IPS DF 6.9 (cell line): ENCODE measurements around the gene CXorf58.

Experiments
- DNase-seq: peaks from one replicate; pipeline ENCODE4 v3.0.0-alpha.2; 2013; ENCODE audit warnings: low read depth, low spot score
- H3K27ac ChIP-seq: one replicate; pipeline ENCODE4 v1.5.1; 2013; ENCODE audit warnings: low read length, control low read depth
- H3K27me3 ChIP-seq: 2 replicates; pipeline ENCODE4 v1.6.1; 2013; ENCODE audit warnings: mild to moderate bottlenecking, low read length; ENCODE audit not compliant: control insufficient read depth, insufficient read depth
- H3K36me3 ChIP-seq: 2 replicates; pipeline ENCODE4 v1.6.1; 2013; ENCODE audit warnings: low read length; ENCODE audit not compliant: control insufficient read depth, insufficient read depth
- H3K4me1 ChIP-seq: 2 replicates; pipeline ENCODE4 v1.6.1; 2013; ENCODE audit warnings: low read length; ENCODE audit not compliant: control insufficient read depth, insufficient read depth
- H3K4me3 ChIP-seq: 2 replicates; pipeline ENCODE4 v1.5.1; 2013; ENCODE audit warnings: mild to moderate bottlenecking, low read length
- H3K9me3 ChIP-seq: 2 replicates; pipeline ENCODE4 v1.6.1; 2013; ENCODE audit warnings: low read length, inconsistent platforms; ENCODE audit not compliant: control insufficient read depth, insufficient read depth
- WGBS: extraction: QIAGEN DNeasy Blood & Tissue Kit; methylation state at CpG from one replicate; pipeline ENCODE4 v1.1.7; 2013; ENCODE audit warnings: mixed read lengths, missing lambda C conversion rate; ENCODE audit not compliant: insufficient read length, insufficient coverage; 5-methylcytosine and 5-hydroxymethylcytosine counted together

CXorf58 gene

DNA sequence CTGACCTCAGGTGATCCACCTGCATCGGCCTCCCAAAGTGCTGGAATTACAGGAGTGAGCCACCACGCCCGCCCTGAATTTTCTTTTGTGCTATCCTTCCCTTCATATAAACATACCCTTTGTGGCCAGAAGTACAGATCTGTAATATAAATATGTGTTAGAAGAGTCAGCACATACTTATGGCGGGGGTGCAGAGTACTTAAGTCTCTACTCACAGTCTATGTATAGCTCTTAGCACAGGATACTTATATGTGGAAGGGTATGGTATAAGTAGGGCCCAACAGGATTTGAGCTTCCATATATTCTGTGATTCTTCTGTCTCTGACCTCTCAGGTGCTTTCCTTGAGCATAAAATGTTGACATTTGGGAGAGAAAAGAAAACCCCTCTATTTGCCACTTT lies 18.2 kb downstream of the CXorf58 start:
- H3K27ac ChIP-seq, result no peak overlapping the region

DNA sequence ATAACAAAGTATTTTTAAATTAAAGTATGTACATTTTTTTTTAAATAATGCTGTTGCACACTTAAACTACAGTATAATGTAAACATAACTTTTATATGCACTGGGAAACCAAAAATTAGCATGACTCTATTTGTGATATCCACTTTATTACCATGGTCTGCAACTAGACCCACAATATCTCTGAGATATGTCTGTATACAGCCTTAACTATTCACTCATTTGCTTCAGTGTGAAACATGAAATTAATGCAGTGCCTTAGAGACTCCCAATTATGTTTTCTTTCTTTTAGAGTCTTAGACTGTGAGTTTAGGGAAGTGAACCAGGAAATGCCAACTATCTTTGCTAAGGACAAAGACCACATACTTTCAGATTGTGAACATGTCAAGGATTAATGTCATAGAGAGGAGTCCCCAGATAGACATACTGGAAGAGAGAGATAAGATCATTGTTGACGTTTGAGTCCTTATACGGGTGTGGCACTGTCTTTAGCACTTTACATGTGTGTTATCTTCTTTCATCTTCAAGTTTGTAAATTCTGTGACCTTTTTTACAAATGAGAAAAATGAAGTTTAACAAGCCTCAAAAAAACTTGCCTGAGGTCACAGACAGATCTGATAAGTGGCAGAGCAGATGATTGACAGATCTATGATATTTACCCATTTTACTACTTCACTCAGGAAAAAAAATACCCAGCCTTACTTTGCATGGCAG lies 23.2 kb downstream of the CXorf58 start:
- Histone ChIP-seq H3K4me3 (no peak overlapping the region), H3K27ac (no peak overlapping the region), H3K27me3 (no peaks in the 10 kb centered on the region), H3K9me3 (no peaks in the 10 kb centered on the region), H3K36me3 (no peaks in the 10 kb centered on the region), H3K4me1 (no peaks in the 10 kb centered on the region)
- no peak for DNase-seq
- WGBS, result no CpG with 5 or more reads among the region's 2 CpGs

More for the DNA sequence above, 18.2 kb downstream of the CXorf58 start:
- WGBS, result no CpG with 5 or more reads among the region's 4 CpGs
- Histone ChIP-seq H3K27me3 (no peaks in the 10 kb centered on the region), H3K4me1 (no peaks in the 10 kb centered on the region), H3K4me3 (no peak overlapping the region), H3K9me3 (no peaks in the 10 kb centered on the region), H3K36me3 (no peaks in the 10 kb centered on the region)
- no peak for DNase-seq

DNA sequence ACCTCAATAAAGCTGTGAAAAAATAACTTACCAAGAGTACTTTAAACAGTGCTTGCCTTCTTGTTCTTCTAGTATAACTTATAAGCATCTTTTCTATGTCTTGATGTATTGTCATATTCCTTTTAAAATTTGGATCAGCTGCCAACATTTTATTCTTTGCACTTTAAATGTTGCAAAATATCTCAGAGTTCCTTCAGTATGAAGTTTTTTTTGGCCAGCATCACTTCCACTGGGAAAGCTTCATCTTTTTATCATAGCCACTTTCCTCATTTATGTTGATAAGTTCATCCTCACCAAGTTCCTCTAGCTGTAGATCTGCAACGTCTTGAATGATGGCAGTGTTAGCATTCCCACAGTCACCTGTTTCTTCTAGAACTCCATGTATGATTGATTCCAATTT lies 24.2 kb downstream of the CXorf58 start:
- Histone ChIP-seq H3K4me3 (no peak overlapping the region), H3K4me1 (no peaks in the 10 kb centered on the region), H3K27ac (no peak overlapping the region), H3K36me3 (no peaks in the 10 kb centered on the region), H3K27me3 (no peaks in the 10 kb centered on the region), H3K9me3 (no peaks in the 10 kb centered on the region)
- no peak for DNase-seq
- WGBS, result no CpG with 5 or more reads among the region's 1 CpG

DNA sequence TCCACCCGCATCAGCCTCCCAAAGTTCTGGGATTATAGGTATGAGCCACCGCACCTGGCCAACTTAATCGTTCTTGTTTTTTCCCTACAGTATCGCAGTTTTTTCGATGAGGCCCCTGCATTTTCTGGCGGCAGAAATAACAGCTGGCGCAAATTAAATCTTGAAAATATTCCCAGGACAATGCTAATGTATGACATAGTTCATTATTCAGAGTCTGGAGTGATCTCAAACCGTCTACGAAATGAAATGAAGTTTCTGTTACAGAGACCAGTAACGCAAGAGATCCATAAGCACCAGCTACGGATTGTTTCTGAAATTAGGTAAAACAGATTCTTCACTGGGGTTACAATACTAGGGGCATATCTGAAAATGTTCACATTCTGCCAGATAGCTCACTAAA lies 27.3 kb downstream of the CXorf58 start:
- no peak for DNase-seq
- Histone ChIP-seq H3K9me3 (no peaks in the 10 kb centered on the region), H3K36me3 (no peaks in the 10 kb centered on the region), H3K27ac (no peak overlapping the region), H3K4me1 (no peaks in the 10 kb centered on the region), H3K27me3 (no peaks in the 10 kb centered on the region), H3K4me3 (no peak overlapping the region)
- WGBS, result no CpG with 5 or more reads among the region's 11 CpGs

DNA sequence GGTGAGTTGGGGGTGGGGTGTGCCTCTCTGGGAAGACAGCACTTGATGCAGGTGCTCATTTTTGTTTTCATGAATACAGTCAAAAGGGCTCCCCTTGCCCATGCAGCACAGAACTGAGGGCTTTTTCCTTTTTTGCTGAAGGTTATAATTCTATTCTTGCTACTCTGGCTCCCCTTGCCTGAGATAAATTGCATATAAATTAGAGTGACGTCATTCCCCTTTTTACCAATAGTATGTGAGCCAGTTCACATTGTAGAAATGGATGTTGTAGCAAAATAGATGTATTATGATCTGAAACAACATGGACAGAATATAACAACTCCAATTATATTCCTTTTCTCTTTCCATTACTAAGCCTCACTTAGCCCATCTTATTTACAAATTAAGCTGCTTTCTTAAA lies 28.4 kb downstream of the CXorf58 start:
- no peaks in the 10 kb centered on the region for H3K27me3 ChIP-seq
- H3K4me3 ChIP-seq, result no peak overlapping the region
- WGBS, result no CpG with 5 or more reads among the region's 1 CpG
- no peaks in the 10 kb centered on the region for H3K9me3 ChIP-seq
- DNase-seq, result no peak
- H3K4me1 ChIP-seq, result no peaks in the 10 kb centered on the region
- H3K36me3 ChIP-seq, result no peaks in the 10 kb centered on the region
- no peak overlapping the region for H3K27ac ChIP-seq

DNA sequence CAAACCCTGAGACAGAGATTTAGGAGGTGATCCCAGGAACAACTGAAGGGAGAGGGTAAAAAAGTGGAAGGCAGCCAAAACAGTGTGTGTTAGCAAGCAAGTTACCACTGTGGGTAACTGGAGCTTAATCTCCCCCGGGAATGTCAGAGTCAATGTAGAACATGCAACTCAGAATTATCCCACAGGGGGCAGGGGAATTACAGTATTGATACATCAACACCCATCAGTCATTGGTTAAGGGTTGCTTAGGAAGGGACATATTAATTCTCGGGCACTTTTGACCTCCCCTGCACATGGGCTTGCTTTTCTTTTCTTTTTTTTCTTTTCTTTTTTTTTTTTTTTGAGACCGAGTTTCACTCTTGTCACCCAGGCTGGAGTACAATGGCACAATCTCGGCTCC lies 29.3 kb downstream of the CXorf58 start:
- no peak for DNase-seq
- Histone ChIP-seq H3K4me1 (no peaks in the 10 kb centered on the region), H3K27ac (no peak overlapping the region), H3K9me3 (no peaks in the 10 kb centered on the region), H3K4me3 (no peak overlapping the region), H3K36me3 (no peaks in the 10 kb centered on the region), H3K27me3 (no peaks in the 10 kb centered on the region)
- WGBS, result no CpG with 5 or more reads among the region's 4 CpGs

DNA sequence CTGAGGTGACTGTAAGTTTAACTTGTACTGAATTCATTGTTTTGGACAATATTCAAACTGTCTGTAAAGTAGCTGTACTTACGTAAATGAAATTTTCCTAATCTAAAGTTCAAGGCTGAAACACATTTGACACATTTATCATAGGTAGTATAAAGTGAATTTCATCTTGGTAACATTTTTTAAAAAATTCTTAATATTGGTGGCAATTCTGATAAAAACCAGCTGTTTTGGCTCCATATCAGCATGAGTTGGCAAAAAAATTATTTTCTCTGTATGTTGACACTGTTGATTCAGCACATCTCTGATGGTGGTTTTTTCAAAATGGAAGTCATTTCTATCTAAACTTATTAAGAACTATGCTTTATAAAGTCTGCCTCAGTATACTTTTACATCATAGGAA lies 30.9 kb downstream of the CXorf58 start:
- Histone ChIP-seq H3K27me3 (no peaks in the 10 kb centered on the region), H3K4me3 (no peak overlapping the region), H3K36me3 (no peaks in the 10 kb centered on the region), H3K9me3 (no peaks in the 10 kb centered on the region), H3K4me1 (no peaks in the 10 kb centered on the region), H3K27ac (no peak overlapping the region)
- no CpG with 5 or more reads among the region's 1 CpG for WGBS
- DNase-seq, result no peak

DNA sequence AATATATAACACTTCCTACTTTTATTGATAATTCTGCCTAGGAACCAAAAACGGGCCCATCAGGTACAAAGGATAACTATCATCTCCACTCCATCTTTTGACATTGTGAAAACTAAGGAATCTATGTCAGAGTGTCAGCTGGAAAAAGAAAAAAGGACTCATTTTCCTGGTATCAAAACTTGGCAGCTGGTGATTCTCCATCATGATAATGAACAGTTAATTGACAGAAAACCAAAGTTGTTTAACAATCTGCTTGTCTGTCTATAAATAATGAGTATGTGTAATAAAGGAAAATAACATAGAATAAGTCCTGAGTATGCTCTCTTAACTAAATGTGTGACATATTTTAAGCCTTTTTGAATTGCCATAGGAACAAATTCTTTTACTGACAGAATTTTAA lies 31.4 kb downstream of the CXorf58 start:
- DNase-seq, result no peak
- WGBS, result no CpG with 5 or more reads among the region's 1 CpG
- Histone ChIP-seq H3K36me3 (no peaks in the 10 kb centered on the region), H3K4me3 (no peak overlapping the region), H3K27me3 (no peaks in the 10 kb centered on the region), H3K27ac (no peak overlapping the region), H3K9me3 (no peaks in the 10 kb centered on the region), H3K4me1 (no peaks in the 10 kb centered on the region)

DNA sequence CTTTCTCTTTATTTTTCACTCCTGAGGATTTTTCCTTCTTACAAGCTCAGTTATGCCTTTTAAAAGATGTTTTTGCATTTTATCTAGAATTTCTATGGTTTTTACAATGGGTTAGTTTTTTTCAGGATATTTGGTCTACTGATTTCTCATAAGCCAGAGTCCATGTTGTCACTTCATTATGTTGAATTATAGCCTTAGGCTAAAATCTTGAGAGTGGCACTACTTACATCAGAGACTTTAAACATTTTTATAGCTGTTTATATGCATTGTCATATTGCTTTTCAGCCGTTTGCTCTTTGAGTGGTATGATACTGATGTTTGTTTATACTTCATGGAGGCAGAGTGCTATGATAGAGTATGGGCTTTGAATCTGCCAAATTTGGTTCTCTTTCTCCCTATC lies 36.4 kb downstream of the CXorf58 start:
- no peaks in the 10 kb centered on the region for H3K27me3 ChIP-seq
- H3K4me1 ChIP-seq, result no peaks in the 10 kb centered on the region
- no CpG with 5 or more reads among the region's 1 CpG for WGBS
- no peak for DNase-seq
- H3K9me3 ChIP-seq, result no peaks in the 10 kb centered on the region
- no peaks in the 10 kb centered on the region for H3K36me3 ChIP-seq
- H3K27ac ChIP-seq, result no peak overlapping the region
- no peak overlapping the region for H3K4me3 ChIP-seq

DNA sequence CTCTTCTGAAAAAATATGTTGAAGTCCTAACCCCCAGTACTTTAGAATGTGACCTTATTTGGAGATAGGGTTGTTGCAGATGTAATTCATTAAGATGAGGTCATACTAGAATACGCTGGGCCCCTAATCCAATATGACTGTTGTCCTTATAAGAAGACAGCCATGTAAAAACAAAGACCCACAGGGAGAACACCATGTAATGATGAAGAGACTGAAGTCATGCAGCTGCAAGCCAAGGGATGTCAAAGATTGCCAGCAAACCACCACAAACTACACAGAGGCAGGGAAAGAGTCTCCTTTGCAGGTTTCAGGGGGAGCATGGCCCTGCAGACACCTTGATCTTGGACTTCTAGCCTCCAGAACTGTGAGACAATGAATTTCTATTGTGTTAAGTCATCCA lies 37.4 kb downstream of the CXorf58 start:
- H3K27me3 ChIP-seq, result no peaks in the 10 kb centered on the region
- WGBS, result no CpG with 5 or more reads among the region's 1 CpG
- no peaks in the 10 kb centered on the region for H3K9me3 ChIP-seq
- no peak for DNase-seq
- H3K4me1 ChIP-seq, result no peaks in the 10 kb centered on the region
- H3K36me3 ChIP-seq, result no peaks in the 10 kb centered on the region
- no peak overlapping the region for H3K4me3 ChIP-seq
- no peak overlapping the region for H3K27ac ChIP-seq

DNA sequence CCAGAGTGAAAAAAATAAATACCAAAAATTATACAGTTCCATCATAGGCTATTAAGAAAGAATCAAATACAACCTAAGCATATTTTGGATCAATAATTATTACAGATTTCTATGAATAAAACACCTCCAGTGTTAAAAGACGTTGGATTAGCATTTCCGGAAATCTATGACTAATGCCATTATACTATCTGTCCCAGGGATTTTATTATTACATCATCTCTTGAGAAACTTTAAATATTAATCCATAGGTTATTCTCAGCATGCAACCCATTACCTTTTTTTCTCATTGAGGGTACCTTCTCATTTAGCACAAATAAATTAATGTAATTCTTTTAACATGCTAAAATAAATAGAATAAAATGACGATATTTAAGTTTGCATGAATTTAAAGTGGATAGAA lies 44.6 kb downstream of the CXorf58 start:
- Histone ChIP-seq H3K36me3 (no peaks in the 10 kb centered on the region), H3K9me3 (no peaks in the 10 kb centered on the region), H3K4me3 (no peak overlapping the region), H3K27ac (no peak overlapping the region), H3K4me1 (no peaks in the 10 kb centered on the region), H3K27me3 (no peaks in the 10 kb centered on the region)
- no peak for DNase-seq
- no CpG with 5 or more reads among the region's 3 CpGs for WGBS
